HG03095 (cell line): ENCODE measurements around the gene OSBPL2.
A peak's percentile ranks its signal among the peaks of the same experiment; 100 is the strongest.

Experiments
- ATAC-seq: cut with Tn5 transposase; IDR thresholded peaks from one replicate; pipeline ENCODE4 v1.9.1; 2021; ENCODE audit warnings: moderate library complexity; ENCODE audit not compliant: unreplicated experiment

OSBPL2 gene

GRCh38 chr20:62333820-62334595 is 95.7 kb downstream of the OSBPL2 start:
- no peak for ATAC-seq

DNA sequence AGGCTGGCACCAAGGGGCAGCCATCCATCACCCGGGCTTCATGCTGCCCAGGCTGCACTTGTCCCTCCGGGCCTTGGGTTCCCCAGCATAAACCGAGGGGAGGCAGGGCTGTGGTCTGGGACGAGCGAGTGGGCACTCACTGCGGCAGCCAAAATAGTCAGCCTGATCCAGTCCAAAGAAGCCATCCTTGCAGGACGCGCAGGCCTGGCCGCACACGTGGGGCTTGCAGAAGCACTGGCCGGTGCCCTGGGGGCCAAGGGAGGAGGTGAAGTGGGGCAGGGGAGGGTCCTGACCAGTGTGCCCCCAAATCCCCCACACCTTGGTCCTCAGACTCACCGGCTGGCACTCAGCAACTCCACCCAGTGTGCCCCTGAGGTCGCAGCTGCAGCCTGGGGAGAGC is 96.6 kb downstream of the OSBPL2 start:
- no peak for ATAC-seq

DNA sequence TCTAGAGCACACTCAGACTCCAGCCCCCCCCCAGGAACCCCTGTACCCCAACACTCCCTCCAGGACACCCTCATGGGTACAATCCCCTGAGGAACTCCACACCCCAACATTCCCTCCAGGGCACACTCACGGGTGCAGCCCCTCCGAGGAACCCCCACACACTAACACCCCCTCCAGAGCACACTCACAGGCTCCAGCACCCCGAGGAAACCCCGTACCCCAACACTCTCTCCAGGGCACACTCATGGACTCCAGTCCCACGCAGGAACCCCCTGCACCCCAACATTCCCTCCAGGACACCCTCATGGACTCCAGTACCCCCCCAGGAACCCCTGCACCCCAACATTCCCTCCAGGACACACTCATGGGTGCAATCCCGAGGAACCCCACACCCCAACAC is 97.2 kb downstream of the OSBPL2 start:
- no peak for ATAC-seq

GRCh38 chr20:62336329-62336728 is 98.0 kb downstream of the OSBPL2 start:
- no peak for ATAC-seq

DNA sequence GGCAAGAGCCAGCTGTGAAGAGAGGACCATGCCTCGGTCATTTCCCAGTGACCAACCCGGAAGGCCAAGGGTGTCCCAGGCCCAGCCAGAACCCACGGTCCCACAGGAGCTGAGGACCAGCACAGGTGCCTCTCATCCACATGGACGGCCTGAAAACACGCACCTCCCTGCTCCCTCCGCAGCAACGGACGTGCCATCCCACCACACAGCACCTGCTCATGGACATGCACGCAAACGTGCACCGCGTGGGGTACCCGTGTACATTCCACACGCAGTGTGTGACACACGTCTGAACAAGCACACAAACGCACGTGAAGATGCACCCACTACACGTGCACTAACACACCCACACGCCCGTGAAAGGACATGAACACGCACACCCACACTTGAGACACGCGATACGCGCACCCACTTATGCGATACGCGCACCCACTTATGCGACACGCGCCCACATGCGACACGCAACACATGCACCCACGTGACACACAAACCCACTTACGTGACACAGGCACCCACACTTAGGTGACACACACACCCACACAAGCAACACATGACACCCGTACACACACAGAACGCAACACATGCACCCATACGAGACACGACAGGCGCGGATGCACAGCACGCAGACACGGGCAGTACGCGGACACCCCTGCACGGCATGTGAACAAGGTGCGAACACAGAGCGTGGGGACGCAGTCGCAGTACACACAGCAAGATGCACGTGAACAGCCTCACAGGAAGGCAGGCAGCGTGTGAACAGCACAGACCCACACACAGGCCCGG is 98.6 kb downstream of the OSBPL2 start:
- ATAC-seq = no peak

- no peak for ATAC-seq
These were observed 99.4 kb downstream of the OSBPL2 start for GRCh38 chr20:62337558-62338293.

DNA sequence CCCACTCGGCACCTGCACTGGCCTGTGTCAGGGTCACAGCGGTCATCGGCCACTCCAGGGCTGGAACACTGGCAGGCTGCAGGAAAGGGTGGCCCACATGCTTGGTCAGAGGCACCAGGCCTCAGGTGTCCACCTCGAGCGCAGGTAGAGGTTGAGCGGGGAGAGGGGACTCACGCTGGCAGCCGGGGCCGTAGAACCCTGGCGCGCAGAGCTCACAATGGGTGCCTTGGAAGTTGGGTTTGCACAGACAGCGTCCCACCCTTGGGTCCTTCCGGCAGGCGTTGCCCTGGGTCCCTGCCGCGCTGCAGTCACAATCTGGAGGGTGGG is 99.9 kb downstream of the OSBPL2 start:
- ATAC-seq = no peak

DNA sequence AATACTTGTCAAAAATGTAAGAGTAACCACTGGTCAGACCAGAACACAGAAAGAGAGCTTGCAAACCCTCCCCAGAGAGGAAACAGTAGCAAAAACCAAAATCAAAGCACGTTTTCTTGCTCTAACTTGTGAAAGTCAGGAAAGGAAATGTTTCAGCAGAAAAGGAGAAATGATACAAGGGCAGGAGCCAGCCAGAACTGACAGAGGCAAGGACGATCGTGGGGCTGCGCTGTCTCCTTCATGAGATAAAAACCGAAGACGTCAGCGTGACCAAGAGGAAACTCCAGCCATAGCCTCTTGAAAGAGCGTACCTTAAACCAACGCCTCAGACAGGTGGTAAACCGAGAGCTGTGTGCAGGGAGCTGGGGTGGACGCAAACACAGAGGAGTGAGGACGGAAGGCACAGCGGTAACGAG is 101.3 kb downstream of the OSBPL2 start:
- peak; percentile 77 for ATAC-seq

DNA sequence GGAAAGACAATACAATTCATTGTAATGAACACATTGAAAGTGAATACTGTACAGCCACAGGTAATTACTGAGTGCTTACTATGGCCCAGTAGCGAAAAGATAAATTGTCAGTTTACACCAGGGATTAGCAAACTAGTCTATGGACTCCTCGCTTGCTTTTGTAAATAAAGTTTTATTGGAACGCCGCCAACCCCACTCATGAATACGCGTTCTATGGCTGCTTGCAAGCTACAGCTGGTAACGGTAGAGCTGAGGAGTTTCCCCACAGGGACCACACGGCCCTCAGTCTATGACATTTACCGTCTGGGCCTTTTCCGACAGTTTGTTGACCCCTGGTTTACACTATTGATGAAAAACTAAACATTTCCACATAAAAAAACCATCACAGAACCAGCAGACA is 104.6 kb downstream of the OSBPL2 start:
- no peak for ATAC-seq

GRCh38 chr20:62344092-62344491 is 105.8 kb downstream of the OSBPL2 start:
- no peak for ATAC-seq

DNA sequence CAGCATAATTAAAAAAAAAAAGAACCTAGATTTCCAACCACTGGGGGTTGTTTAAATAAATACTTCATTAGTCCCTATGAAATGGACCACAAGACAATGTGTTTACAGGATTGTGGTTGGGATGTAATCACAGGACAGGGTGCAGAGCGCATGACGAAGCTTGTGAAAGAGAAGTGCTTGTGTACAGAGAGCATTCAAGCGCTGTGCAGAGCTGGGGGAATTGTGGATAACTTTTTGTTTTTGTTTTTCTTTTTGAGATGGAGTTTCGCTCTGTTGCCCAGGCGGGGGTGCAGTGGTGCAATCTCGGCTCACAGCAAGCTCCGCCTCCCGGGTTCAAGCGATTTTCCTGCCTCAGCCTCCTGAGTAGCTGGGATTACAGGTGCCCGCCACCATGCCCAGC is 106.5 kb downstream of the OSBPL2 start:
- no peak for ATAC-seq
